Measurements from ENCODE around the gene TSPAN9.

- TF ChIP-seq EZH2phosphoT487 (conservative IDR thresholded peaks at IDR 0.05; ENCODE audit: low read length) (no peak), CTCF (IDR thresholded peaks at IDR 0.05; ENCODE audit: insufficient read depth, low read length, poor library complexity, severe bottlenecking) (no peak)
Observed at GRCh38 chr12:3049611-3050249, 27.4 kb upstream of the TSPAN9 start.

Measured in SU-DHL-6 (cell line).